ENCODE results near the gene ANXA8. TPM values are rescaled to one million over a fixed set of nuclear protein-coding genes. Genes with fewer than 3 reads are reported as not detected.
"Not testable (repeated sequence)": the region's sequence is repeated elsewhere in the genome, so short reads cannot be mapped to it uniquely, and the experiment has no call there.

The ANXA8 gene
- total RNA-seq, 4 donors from 2014 or later: 0.47 to 7.3 TPM; not detected in 2

GRCh38 chr10:47461261-47461687, 22.6 kb downstream of the ANXA8 start:
- TF ChIP-seq CTCF (IDR thresholded peaks at IDR 0.05): peak in 1 of 4 experiments; percentile 54
- H3K27ac ChIP-seq, H3K36me3 ChIP-seq, H3K9me3 ChIP-seq, H3K27me3 ChIP-seq, H3K4me1 ChIP-seq: not testable (repeated sequence)
- ATAC-seq: peak; percentile 84
- WGBS, 2 donors (ENCODE audit: low coverage in 1 of 2): no CpG with 5 or more reads among the region's 37 CpGs
- peak overlapping the region in 1 of 2 donors; percentile 27 for H3K4me3 ChIP-seq

GRCh38 chr10:47458466-47459154, 25.3 kb downstream of the ANXA8 start:
- no peak for ATAC-seq
- WGBS, 2 donors (ENCODE audit: low coverage in 1 of 2): 52% methylated on average over 3 of the region's 4 CpGs; no CpG with 5 or more reads in 1 of the 2 donors
- H3K4me3 ChIP-seq: no peak overlapping the region
- no peaks in the 10 kb centered on the region for H3K36me3 ChIP-seq
- no peaks in the 10 kb centered on the region for H3K4me1 ChIP-seq
- no peak for TF ChIP-seq POLR2A (IDR thresholded peaks at IDR 0.05)
- no peak for TF ChIP-seq EP300 (IDR thresholded peaks at IDR 0.05)
- no peak for TF ChIP-seq POLR2AphosphoS5 (IDR thresholded peaks at IDR 0.05)
- no peak for TF ChIP-seq CTCF (IDR thresholded peaks at IDR 0.05)
- no peak overlapping the region for H3K27ac ChIP-seq
- H3K27me3 ChIP-seq: no peaks in the 10 kb centered on the region
- H3K9me3 ChIP-seq: no peaks in the 10 kb centered on the region

DNA sequence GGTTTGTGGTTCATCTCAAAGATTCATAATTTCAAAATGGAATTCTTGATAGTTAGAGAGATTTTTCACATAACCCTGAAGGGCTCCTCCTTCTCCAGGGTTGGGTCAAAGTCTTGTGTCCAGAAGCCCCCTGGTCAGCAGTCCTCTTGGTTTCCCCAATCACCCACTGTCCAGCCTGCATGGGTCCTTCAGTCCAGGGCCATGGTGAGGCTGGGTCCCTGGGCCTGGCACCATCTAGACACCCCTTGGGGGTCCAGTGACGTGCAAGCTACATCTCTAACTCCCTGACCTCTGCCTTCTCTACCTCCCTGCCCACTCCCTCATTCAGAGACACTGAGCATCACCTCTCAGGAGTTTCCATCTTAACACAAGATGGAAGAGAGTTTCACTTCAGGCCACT, 26.1 kb downstream of the ANXA8 start:
- ATAC-seq: no peak
- 100% methylated on average over 1 of the region's 1 CpG; no CpG with 5 or more reads in 1 of the 2 donors for WGBS, 2 donors (ENCODE audit: low coverage in 1 of 2)
- H3K4me1 ChIP-seq: no peaks in the 10 kb centered on the region

DNA sequence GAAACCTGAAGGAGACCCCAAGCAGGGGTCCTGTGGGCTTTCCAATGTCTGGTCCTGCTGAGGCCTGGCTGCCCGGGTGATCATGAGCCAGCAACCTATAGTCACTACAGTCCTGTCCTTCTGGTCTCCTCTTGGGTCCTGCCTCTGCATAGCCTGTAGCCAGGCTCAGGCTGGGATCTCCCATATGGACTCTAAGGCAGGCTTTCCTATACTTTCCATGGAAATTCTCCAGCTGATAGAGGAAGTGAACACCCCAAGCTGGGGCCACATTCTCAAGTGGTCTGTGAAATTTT, 26.4 kb downstream of the ANXA8 start:
- H3K4me3 ChIP-seq: no peak overlapping the region
- WGBS, 2 donors (ENCODE audit: low coverage in 1 of 2): 100% methylated on average over 1 of the region's 1 CpG; no CpG with 5 or more reads in 1 of the 2 donors
- no peaks in the 10 kb centered on the region for H3K4me1 ChIP-seq
- no peak for TF ChIP-seq EP300 (IDR thresholded peaks at IDR 0.05)
- no peak for TF ChIP-seq POLR2A (IDR thresholded peaks at IDR 0.05)
- no peak for TF ChIP-seq CTCF (IDR thresholded peaks at IDR 0.05)
- no peak for TF ChIP-seq POLR2AphosphoS5 (IDR thresholded peaks at IDR 0.05)
- no peak for ATAC-seq
- no peak overlapping the region for H3K27ac ChIP-seq
- no peaks in the 10 kb centered on the region for H3K36me3 ChIP-seq
- H3K9me3 ChIP-seq: no peaks in the 10 kb centered on the region
- H3K27me3 ChIP-seq: no peaks in the 10 kb centered on the region

More for the DNA sequence above, 26.1 kb downstream of the ANXA8 start:
- H3K36me3 ChIP-seq: no peaks in the 10 kb centered on the region
- no peak overlapping the region for H3K4me3 ChIP-seq
- H3K9me3 ChIP-seq: no peaks in the 10 kb centered on the region
- no peaks in the 10 kb centered on the region for H3K27me3 ChIP-seq
- no peak overlapping the region for H3K27ac ChIP-seq
- no peak for TF ChIP-seq EP300 (IDR thresholded peaks at IDR 0.05)
- no peak for TF ChIP-seq POLR2AphosphoS5 (IDR thresholded peaks at IDR 0.05)
- no peak for TF ChIP-seq POLR2A (IDR thresholded peaks at IDR 0.05)
- no peak for TF ChIP-seq CTCF (IDR thresholded peaks at IDR 0.05)

DNA sequence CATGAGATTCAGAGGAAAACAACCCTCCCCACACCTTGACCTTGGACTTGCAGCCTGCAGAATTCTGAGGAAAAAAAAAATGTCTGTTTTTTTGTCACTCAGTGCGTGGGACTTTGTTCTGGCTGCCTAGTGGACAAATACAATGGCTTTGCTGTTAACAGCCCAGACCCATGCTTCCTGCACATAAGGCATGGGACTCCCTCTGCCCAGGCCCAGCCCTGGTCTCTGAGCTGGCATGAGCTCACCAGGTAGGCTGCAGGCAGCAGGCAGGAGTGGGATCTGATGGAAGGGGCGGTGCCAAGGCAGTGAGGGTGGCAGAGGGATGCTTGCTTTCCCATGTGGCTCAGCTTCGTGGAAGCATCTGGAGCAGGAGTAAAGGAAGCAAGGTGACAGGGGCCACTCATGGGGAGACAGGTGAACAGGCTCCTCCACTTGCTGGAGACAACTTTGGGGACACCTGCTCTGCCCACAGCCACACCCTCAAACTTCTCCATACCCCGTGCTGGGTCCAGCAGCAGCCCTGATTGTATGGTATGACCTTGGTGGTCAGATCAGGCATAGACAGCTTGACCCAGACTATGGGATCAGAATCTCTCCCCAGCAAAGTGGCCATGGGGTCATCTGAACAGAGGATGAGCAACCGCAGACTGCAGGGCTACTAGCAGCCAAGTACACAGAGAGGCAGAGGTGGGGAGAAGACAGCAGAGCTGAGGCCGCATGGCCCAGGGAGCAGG, 27.0 kb downstream of the ANXA8 start:
- ATAC-seq: no peak
- Histone ChIP-seq H3K9me3 (no peaks in the 10 kb centered on the region), H3K4me3 (no peak overlapping the region), H3K4me1 (no peaks in the 10 kb centered on the region), H3K27ac (no peak overlapping the region), H3K36me3 (no peaks in the 10 kb centered on the region), H3K27me3 (no peaks in the 10 kb centered on the region)
- TF ChIP-seq POLR2AphosphoS5 (IDR thresholded peaks at IDR 0.05) (no peak), EP300 (IDR thresholded peaks at IDR 0.05) (no peak), CTCF (IDR thresholded peaks at IDR 0.05) (no peak), POLR2A (IDR thresholded peaks at IDR 0.05) (no peak)
- 78% methylated on average over 3 of the region's 6 CpGs; no CpG with 5 or more reads in 1 of the 2 donors for WGBS, 2 donors (ENCODE audit: low coverage in 1 of 2)
